HepG2 (cell line): ENCODE results near the gene RAB2B. TPM values are rescaled to one million over a fixed set of nuclear protein-coding genes. Genes with fewer than 3 reads are reported as not detected.
A peak's percentile ranks its signal among the peaks of the same experiment; 100 is the strongest.

ENCODE experiments used
- ATF2 ChIP-seq: sonication (generic); formaldehyde crosslinking; IDR thresholded peaks from 2 replicates; pipeline ENCODE4 v1.4.0; 2020; ENCODE audit warnings: missing genetic modification reagents
- CC2D1A ChIP-seq: sonication (generic); formaldehyde crosslinking; IDR thresholded peaks from 2 replicates; pipeline ENCODE4 v1.8.1; 2023; ENCODE audit warnings: mild to moderate bottlenecking, missing genetic modification reagents
- HMG20A ChIP-seq: IDR thresholded peaks from 2 replicates; pipeline ENCODE4 v1.6.1; 2016; ENCODE audit warnings: borderline replicate concordance
- KAT7 ChIP-seq: IDR thresholded peaks from 2 replicates; pipeline ENCODE4 v1.6.1; 2018; ENCODE audit warnings: borderline replicate concordance, missing compliant biosample characterization
- RFX1 ChIP-seq: fragments of 450-650 bp; IDR thresholded peaks from 2 replicates; pipeline ENCODE4 v1.6.1; 2017
- RFX3 ChIP-seq: IDR thresholded peaks from 2 replicates; pipeline ENCODE4 v1.6.1; 2016; ENCODE audit warnings: missing biosample characterization, missing genetic modification reagents
- SIN3B ChIP-seq: fragments of 150-350 bp; IDR thresholded peaks from 2 replicates; pipeline ENCODE4 v1.6.1; 2014; ENCODE audit warnings: low read length
- ZC3H13 ChIP-seq: sonication (generic); formaldehyde crosslinking; IDR thresholded peaks from 2 replicates; pipeline ENCODE4 v1.8.1; 2023; ENCODE audit warnings: mild to moderate bottlenecking, missing genetic modification reagents, moderate library complexity
- ZNF142 ChIP-seq: sonication (generic); formaldehyde crosslinking; IDR thresholded peaks from 2 replicates; pipeline ENCODE4 v1.4.0; 2020; ENCODE audit warnings: missing genetic modification reagents
- ZNF292 ChIP-seq: sonication (generic); formaldehyde crosslinking; IDR thresholded peaks from 2 replicates; pipeline ENCODE4 v1.8.1; 2022; ENCODE audit warnings: mild to moderate bottlenecking, low read depth, missing genetic modification reagents, borderline replicate concordance
- ZNF33A ChIP-seq: sonication (generic); formaldehyde crosslinking; IDR thresholded peaks from 2 replicates; pipeline ENCODE4 v1.5.1; 2020; ENCODE audit warnings: missing genetic modification reagents, mild to moderate bottlenecking, moderate library complexity, borderline replicate concordance
- ZNF362 ChIP-seq: sonication (generic); formaldehyde crosslinking; IDR thresholded peaks from 2 replicates; pipeline ENCODE4 v1.4.0; 2020; ENCODE audit warnings: missing genetic modification reagents, mild to moderate bottlenecking, borderline replicate concordance
- ZNF646 ChIP-seq: sonication (generic); formaldehyde crosslinking; IDR thresholded peaks from 2 replicates; pipeline ENCODE4 v1.9.0; 2021; ENCODE audit warnings: mild to moderate bottlenecking, missing genetic modification reagents
- ZNF766 ChIP-seq: sonication (generic); formaldehyde crosslinking; IDR thresholded peaks from 2 replicates; pipeline ENCODE4 v1.5.0; 2020; ENCODE audit warnings: missing genetic modification reagents, borderline replicate concordance
- polyA plus RNA-seq, 8 experiments: library from polyadenylated mRNA; depleted of rRNA in 3 of 8; stranded (reverse) in 7 of 8; unstranded in 1 of 8; fragments of >200 nt; fragmentation: Illumina TruSeq in 4 of 8; extraction: Trizol in 4 of 8; gene quantifications; 2 replicates each; pipeline versions ENCODE4 v1.2.1 to v1.2.3, GENCODE V29; 2011 to 2016; ENCODE audit warnings: low read depth in 4 of 8, missing spikeins in 1 of 8, mixed read lengths in 1 of 8; ENCODE audit not compliant: insufficient read depth in 1 of 8
- total RNA-seq, 5 experiments: library from RNA; depleted of rRNA; stranded (reverse); fragments of >200 nt; fragmentation: Illumina TruSeq; extraction: Trizol; gene quantifications; 2 replicates each; pipeline ENCODE4 v1.2.3, GENCODE V29; 2016; ENCODE audit warnings: low read depth in 1 of 5

The RAB2B gene
- total and polyA plus RNA-seq, 2 of the 13 experiments (the other 11 are each of a cell fraction or from before 2014, with no cell fraction given) = 36.0 to 60.6 TPM

GRCh38 chr14:21476925-21477681 is at the start of gene RAB2B, which contains the start of gene TOX4 (continued):
- TF ChIP-seq ZNF142 (CRISPR knock-in tag) (peak; percentile 60; the same call in 1 of the 2 replicates), HMG20A (CRISPR knock-in tag) (no peak), ZNF292 (CRISPR knock-in tag) (no peak; the same call in 1 of the 2 replicates), ZNF646 (CRISPR knock-in tag) (0 out of 2 replicates have a peak, but pooled peaks have one; percentile 46), RFX1 (no peak), RFX3 (CRISPR knock-in tag) (no peak), SIN3B (peak; percentile 87), ZNF766 (no peak; the same call in 1 of the 2 replicates), CC2D1A (CRISPR knock-in tag) (peak; percentile 72; the same call in 1 of the 2 replicates), ZC3H13 (CRISPR knock-in tag) (peak; percentile 90), ZNF33A (CRISPR knock-in tag) (no peak), ZNF362 (CRISPR knock-in tag) (0 out of 2 replicates have a peak, but pooled peaks have one; percentile 54), KAT7 (CRISPR knock-in tag) (peak; percentile 94), ATF2 (CRISPR knock-in tag) (peak; percentile 93; the same call in 1 of the 2 replicates)
